H1 (cell line): Measurements from ENCODE around the gene MYOZ2. TPM values are rescaled to one million over a fixed set of nuclear protein-coding genes. Genes with fewer than 3 reads are reported as not detected.

Experiments used
- FOSL1 ChIP-seq: IDR thresholded peaks from 2 replicates; pipeline ENCODE4 v1.6.1; 2011; ENCODE audit warnings: mild to moderate bottlenecking, low read depth, low read length, moderate library complexity; ENCODE audit not compliant: insufficient read depth
- HDAC2 ChIP-seq, 2 experiments: fragments of 300-600 bp in 1 of 2; sonication (generic) in 1 of 2; IDR thresholded peaks; 2 replicates each; pipeline ENCODE4 v1.6.1; 2011 to 2012; ENCODE audit warnings: low read depth in 2 of 2, low read length in 2 of 2, mild to moderate bottlenecking in 2 of 2, moderate library complexity in 2 of 2, borderline replicate concordance in 1 of 2, inconsistent platforms in 1 of 2
- JUN ChIP-seq: IDR thresholded peaks from 2 replicates; pipeline ENCODE4 v1.6.1; 2011; ENCODE audit warnings: low read depth, mild to moderate bottlenecking, improper control_type of control experiment, low read length
- NRF1 ChIP-seq: IDR thresholded peaks from 2 replicates; pipeline ENCODE4 v1.6.1; 2011; ENCODE audit warnings: mild to moderate bottlenecking, low read depth, low read length, improper control_type of control experiment
- PHF8 ChIP-seq: fragments of 200-600 bp; sonication (generic); conservative IDR thresholded peaks from 2 replicates; pipeline ENCODE4 v1.7.1; 2012; ENCODE audit warnings: low read depth, mild to moderate bottlenecking, inconsistent platforms, low read length, moderate library complexity
- SAP30 ChIP-seq: fragments of 300-600 bp; sonication (generic); IDR thresholded peaks from 2 replicates; pipeline ENCODE4 v1.7.1; 2012; ENCODE audit warnings: low read length, moderate library complexity, mild to moderate bottlenecking, inconsistent platforms; ENCODE audit not compliant: insufficient read depth, insufficient replicate concordance
- SP2 ChIP-seq: IDR thresholded peaks from 2 replicates; pipeline ENCODE4 v1.6.1; 2012; ENCODE audit warnings: mild to moderate bottlenecking, low read length, inconsistent platforms
- TAF1 ChIP-seq: IDR thresholded peaks from 2 replicates; pipeline ENCODE4 v1.6.1; 2011; ENCODE audit warnings: mild to moderate bottlenecking, low read depth, low read length
- TAF7 ChIP-seq: optimal IDR thresholded peaks from 2 replicates; pipeline ENCODE3; 2011; ENCODE audit warnings: low read depth, mild to moderate bottlenecking, inconsistent platforms, low read length, moderate library complexity, borderline replicate concordance
- polyA plus RNA-seq, 7 experiments: library from polyadenylated mRNA; depleted of rRNA in 3 of 7; stranded (reverse) in 5 of 7; unstranded in 2 of 7; fragments of >200 nt in 5 of 7; fragments of 200-250 nt in 2 of 7; gene quantifications; 1 replicate in 5 of 7; 2 replicates in 1 of 7; 4 replicates in 1 of 7; pipeline versions ENCODE4 v1.2.1 to v1.2.3, GENCODE V29; 2011 to 2013; ENCODE audit warnings: missing spikeins in 2 of 7, mixed read lengths in 2 of 7
- total RNA-seq: library from RNA; stranded (reverse); fragmentation: NEBNext Ultra II Directional; extraction: Animal tissue kit (Norgen Biotek cat#: 25700); gene quantifications from 2 replicates; pipeline ENCODE4 v1.2.1, GENCODE V29; 2021
- TF ChIP-seq, protein P1 (sequence below): fragments of 300-600 bp; sonication (generic); IDR thresholded peaks from 2 replicates; pipeline ENCODE4 v1.7.1; 2012; ENCODE audit warnings: low read length, moderate library complexity, mild to moderate bottlenecking, inconsistent platforms; ENCODE audit not compliant: insufficient replicate concordance

Gene MYOZ2
- total and polyA plus RNA-seq, 2 of the 8 experiments (the other 6 are each of a cell fraction or from before 2014, with no cell fraction given): not detected

DNA sequence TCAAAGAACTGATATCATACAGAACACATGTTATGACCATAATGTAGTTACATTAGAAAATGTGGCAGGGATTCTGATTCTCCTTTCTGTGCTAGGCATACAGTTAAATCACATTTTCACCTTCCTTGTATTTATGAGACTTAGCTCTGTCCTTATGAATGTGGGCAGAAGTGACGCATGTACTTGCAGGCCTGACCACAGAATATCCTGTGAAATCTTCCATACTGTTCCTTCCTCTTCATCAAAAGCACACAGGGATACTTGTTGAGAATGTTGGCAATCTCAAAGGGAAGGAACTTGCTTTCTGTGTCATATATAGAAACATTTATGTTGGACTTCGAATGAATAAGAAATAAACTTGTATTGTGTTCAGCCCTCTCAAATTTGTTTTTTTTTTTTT lies 17.2 kb upstream of the MYOZ2 start (continued):
- TF ChIP-seq, protein P1, sequence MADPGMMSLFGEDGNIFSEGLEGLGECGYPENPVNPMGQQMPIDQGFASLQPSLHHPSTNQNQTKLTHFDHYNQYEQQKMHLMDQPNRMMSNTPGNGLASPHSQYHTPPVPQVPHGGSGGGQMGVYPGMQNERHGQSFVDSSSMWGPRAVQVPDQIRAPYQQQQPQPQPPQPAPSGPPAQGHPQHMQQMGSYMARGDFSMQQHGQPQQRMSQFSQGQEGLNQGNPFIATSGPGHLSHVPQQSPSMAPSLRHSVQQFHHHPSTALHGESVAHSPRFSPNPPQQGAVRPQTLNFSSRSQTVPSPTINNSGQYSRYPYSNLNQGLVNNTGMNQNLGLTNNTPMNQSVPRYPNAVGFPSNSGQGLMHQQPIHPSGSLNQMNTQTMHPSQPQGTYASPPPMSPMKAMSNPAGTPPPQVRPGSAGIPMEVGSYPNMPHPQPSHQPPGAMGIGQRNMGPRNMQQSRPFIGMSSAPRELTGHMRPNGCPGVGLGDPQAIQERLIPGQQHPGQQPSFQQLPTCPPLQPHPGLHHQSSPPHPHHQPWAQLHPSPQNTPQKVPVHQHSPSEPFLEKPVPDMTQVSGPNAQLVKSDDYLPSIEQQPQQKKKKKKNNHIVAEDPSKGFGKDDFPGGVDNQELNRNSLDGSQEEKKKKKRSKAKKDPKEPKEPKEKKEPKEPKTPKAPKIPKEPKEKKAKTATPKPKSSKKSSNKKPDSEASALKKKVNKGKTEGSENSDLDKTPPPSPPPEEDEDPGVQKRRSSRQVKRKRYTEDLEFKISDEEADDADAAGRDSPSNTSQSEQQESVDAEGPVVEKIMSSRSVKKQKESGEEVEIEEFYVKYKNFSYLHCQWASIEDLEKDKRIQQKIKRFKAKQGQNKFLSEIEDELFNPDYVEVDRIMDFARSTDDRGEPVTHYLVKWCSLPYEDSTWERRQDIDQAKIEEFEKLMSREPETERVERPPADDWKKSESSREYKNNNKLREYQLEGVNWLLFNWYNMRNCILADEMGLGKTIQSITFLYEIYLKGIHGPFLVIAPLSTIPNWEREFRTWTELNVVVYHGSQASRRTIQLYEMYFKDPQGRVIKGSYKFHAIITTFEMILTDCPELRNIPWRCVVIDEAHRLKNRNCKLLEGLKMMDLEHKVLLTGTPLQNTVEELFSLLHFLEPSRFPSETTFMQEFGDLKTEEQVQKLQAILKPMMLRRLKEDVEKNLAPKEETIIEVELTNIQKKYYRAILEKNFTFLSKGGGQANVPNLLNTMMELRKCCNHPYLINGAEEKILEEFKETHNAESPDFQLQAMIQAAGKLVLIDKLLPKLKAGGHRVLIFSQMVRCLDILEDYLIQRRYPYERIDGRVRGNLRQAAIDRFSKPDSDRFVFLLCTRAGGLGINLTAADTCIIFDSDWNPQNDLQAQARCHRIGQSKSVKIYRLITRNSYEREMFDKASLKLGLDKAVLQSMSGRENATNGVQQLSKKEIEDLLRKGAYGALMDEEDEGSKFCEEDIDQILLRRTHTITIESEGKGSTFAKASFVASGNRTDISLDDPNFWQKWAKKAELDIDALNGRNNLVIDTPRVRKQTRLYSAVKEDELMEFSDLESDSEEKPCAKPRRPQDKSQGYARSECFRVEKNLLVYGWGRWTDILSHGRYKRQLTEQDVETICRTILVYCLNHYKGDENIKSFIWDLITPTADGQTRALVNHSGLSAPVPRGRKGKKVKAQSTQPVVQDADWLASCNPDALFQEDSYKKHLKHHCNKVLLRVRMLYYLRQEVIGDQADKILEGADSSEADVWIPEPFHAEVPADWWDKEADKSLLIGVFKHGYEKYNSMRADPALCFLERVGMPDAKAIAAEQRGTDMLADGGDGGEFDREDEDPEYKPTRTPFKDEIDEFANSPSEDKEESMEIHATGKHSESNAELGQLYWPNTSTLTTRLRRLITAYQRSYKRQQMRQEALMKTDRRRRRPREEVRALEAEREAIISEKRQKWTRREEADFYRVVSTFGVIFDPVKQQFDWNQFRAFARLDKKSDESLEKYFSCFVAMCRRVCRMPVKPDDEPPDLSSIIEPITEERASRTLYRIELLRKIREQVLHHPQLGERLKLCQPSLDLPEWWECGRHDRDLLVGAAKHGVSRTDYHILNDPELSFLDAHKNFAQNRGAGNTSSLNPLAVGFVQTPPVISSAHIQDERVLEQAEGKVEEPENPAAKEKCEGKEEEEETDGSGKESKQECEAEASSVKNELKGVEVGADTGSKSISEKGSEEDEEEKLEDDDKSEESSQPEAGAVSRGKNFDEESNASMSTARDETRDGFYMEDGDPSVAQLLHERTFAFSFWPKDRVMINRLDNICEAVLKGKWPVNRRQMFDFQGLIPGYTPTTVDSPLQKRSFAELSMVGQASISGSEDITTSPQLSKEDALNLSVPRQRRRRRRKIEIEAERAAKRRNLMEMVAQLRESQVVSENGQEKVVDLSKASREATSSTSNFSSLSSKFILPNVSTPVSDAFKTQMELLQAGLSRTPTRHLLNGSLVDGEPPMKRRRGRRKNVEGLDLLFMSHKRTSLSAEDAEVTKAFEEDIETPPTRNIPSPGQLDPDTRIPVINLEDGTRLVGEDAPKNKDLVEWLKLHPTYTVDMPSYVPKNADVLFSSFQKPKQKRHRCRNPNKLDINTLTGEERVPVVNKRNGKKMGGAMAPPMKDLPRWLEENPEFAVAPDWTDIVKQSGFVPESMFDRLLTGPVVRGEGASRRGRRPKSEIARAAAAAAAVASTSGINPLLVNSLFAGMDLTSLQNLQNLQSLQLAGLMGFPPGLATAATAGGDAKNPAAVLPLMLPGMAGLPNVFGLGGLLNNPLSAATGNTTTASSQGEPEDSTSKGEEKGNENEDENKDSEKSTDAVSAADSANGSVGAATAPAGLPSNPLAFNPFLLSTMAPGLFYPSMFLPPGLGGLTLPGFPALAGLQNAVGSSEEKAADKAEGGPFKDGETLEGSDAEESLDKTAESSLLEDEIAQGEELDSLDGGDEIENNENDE: no peak
- TF ChIP-seq SP2 (no peak), PHF8 (no peak), TAF1 (no peak), FOSL1 (no peak), NRF1 (no peak), TAF7 (no peak), JUN (no peak), HDAC2 (IDR thresholded peaks at IDR 0.05; ENCODE audit: borderline replicate concordance in 1 of 2, low read depth in 2 of 2, low read length in 2 of 2) (no peak), SAP30 (no peak)
